Measurements from ENCODE around the gene MCC. TPM values are rescaled to one million over a fixed set of nuclear protein-coding genes. Genes with fewer than 3 reads are reported as not detected.

The MCC gene
- total and polyA plus RNA-seq, 2 donors (not counting 1 experiment from before 2014, with no cell fraction given) = 3.2 to 41.3 TPM

- no peak for TF ChIP-seq CTCF (conservative IDR thresholded peaks at IDR 0.05 in 1 of 2, IDR thresholded peaks at IDR 0.05 in 1 of 2; ENCODE audit: low read depth in 1 of 2, low read length in 2 of 2)
- Histone ChIP-seq H3K27ac (ENCODE audit: insufficient read depth, low read length) (no peak overlapping the region), H3K79me2 (ENCODE audit: control insufficient read depth, insufficient read depth, low read length) (peaks cover 2% of the 10 kb centered on the region), H3K4me1 (ENCODE audit: control insufficient read depth, extremely low read depth, insufficient read depth, low read length) (peaks cover 2% of the 10 kb centered on the region), H3K4me3 (replicated peaks in 1 of 4; ENCODE audit: control extremely low read depth in 1 of 4, insufficient read depth in 1 of 4, low read depth in 3 of 4, low read length in 4 of 4) (no peak overlapping the region), H2AFZ (ENCODE audit: low read length) (no peak overlapping the region), H3K4me2 (ENCODE audit: extremely low read depth, insufficient read depth, low read length) (no peak overlapping the region), H3K27me3 (ENCODE audit: control insufficient read depth, insufficient read depth, low read length) (no peaks in the 10 kb centered on the region), H4K20me1 (ENCODE audit: control insufficient read depth, extremely low read depth, insufficient read depth, low read length) (no peaks in the 10 kb centered on the region), H3K9ac (ENCODE audit: insufficient read depth, low read length) (no peak overlapping the region), H3K36me3 (ENCODE audit: control insufficient read depth, insufficient read depth, low read length) (no peaks in the 10 kb centered on the region), H3K9me3 (ENCODE audit: control insufficient read depth, insufficient read depth, low read depth, low read length) (no peaks in the 10 kb centered on the region)
- DNase-seq (ENCODE audit: low read depth in 2 of 2) = peak in 1 of 2 donors; percentile 58
These were observed 38.2 kb upstream of the MCC start for GRCh38 chr5:113526421-113526820.

DNA sequence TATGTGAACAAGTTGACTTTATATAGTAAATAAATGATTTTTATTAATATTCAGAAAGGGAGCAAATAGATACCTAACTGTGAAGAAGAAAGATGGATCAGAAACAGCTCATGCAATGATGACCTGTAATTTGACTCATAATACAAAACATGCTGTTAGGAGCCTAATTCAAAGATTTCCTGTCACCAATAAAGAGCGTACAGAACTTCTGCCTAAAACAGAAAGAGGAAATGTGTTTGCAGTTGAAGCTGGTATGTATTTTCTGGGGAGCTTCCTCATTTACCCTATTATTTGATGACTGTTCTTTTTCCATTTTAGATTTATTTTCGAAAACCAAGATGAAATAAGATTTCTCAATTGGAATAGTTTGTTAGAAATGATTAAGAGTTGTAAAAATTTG, 36.7 kb upstream of the MCC start:
- H3K9me3 ChIP-seq (ENCODE audit: control insufficient read depth, insufficient read depth, low read depth, low read length) = no peaks in the 10 kb centered on the region
- no peak overlapping the region for H3K27ac ChIP-seq (ENCODE audit: insufficient read depth, low read length)
- H4K20me1 ChIP-seq (ENCODE audit: control insufficient read depth, extremely low read depth, insufficient read depth, low read length) = no peaks in the 10 kb centered on the region
- H3K36me3 ChIP-seq (ENCODE audit: control insufficient read depth, insufficient read depth, low read length) = no peaks in the 10 kb centered on the region
- H3K4me3 ChIP-seq (replicated peaks in 1 of 4; ENCODE audit: control extremely low read depth in 1 of 4, insufficient read depth in 1 of 4, low read depth in 3 of 4, low read length in 4 of 4) = no peak overlapping the region
- no peak for DNase-seq (ENCODE audit: low read depth in 2 of 2)
- H3K4me2 ChIP-seq (ENCODE audit: extremely low read depth, insufficient read depth, low read length) = no peak overlapping the region
- H2AFZ ChIP-seq (ENCODE audit: low read length) = no peak overlapping the region
- peaks cover 6% of the 10 kb centered on the region for H3K79me2 ChIP-seq (ENCODE audit: control insufficient read depth, insufficient read depth, low read length)
- H3K4me1 ChIP-seq (ENCODE audit: control insufficient read depth, extremely low read depth, insufficient read depth, low read length) = peaks cover 2% of the 10 kb centered on the region
- H3K9ac ChIP-seq (ENCODE audit: insufficient read depth, low read length) = no peak overlapping the region
- no peak for TF ChIP-seq CTCF (conservative IDR thresholded peaks at IDR 0.05 in 1 of 2, IDR thresholded peaks at IDR 0.05 in 1 of 2; ENCODE audit: low read depth in 1 of 2, low read length in 2 of 2)
- TF ChIP-seq EZH2 (IDR thresholded peaks at IDR 0.05; ENCODE audit: low read length, missing control alignments) = no peak
- H3K27me3 ChIP-seq (ENCODE audit: control insufficient read depth, insufficient read depth, low read length) = no peaks in the 10 kb centered on the region

DNA sequence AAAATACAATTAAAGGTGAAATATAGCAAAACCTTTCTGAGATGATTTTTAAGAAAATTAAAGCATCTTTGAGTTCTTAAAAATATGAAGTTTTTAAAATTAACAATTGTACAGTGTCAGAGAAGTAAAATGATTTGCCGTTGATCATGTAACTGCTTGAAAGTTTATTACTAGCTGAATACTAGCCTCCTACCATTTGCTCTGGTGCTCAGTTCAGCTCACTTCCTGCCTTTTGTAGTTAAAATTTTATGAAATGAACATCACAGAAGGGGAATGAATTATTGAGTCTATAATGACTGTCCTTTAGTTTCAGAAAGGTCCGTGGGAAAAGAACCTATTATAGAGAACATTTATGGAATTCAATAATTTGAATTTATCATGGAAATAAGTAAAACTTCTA, 34.9 kb upstream of the MCC start:
- no peak overlapping the region for H3K4me3 ChIP-seq (replicated peaks in 1 of 4; ENCODE audit: control extremely low read depth in 1 of 4, insufficient read depth in 1 of 4, low read depth in 3 of 4, low read length in 4 of 4)
- no peaks in the 10 kb centered on the region for H3K36me3 ChIP-seq (ENCODE audit: control insufficient read depth, insufficient read depth, low read length)
- no peak overlapping the region for H3K9ac ChIP-seq (ENCODE audit: insufficient read depth, low read length)
- H4K20me1 ChIP-seq (ENCODE audit: control insufficient read depth, extremely low read depth, insufficient read depth, low read length) = no peaks in the 10 kb centered on the region
- H3K4me1 ChIP-seq (ENCODE audit: control insufficient read depth, extremely low read depth, insufficient read depth, low read length) = peaks cover 2% of the 10 kb centered on the region
- H3K27me3 ChIP-seq (ENCODE audit: control insufficient read depth, insufficient read depth, low read length) = no peaks in the 10 kb centered on the region
- no peak overlapping the region for H3K27ac ChIP-seq (ENCODE audit: insufficient read depth, low read length)
- H3K9me3 ChIP-seq (ENCODE audit: control insufficient read depth, insufficient read depth, low read depth, low read length) = no peaks in the 10 kb centered on the region
- peaks cover 6% of the 10 kb centered on the region for H3K79me2 ChIP-seq (ENCODE audit: control insufficient read depth, insufficient read depth, low read length)
- no peak overlapping the region for H2AFZ ChIP-seq (ENCODE audit: low read length)
- TF ChIP-seq CTCF (conservative IDR thresholded peaks at IDR 0.05 in 1 of 2, IDR thresholded peaks at IDR 0.05 in 1 of 2; ENCODE audit: low read depth in 1 of 2, low read length in 2 of 2) (no peak), EZH2 (IDR thresholded peaks at IDR 0.05; ENCODE audit: low read length, missing control alignments) (no peak)
- no peak for DNase-seq (ENCODE audit: low read depth in 2 of 2)
- no peak overlapping the region for H3K4me2 ChIP-seq (ENCODE audit: extremely low read depth, insufficient read depth, low read length)
